PC-3 (cell line): ENCODE data around the gene CCDC158.

Experiments
- EZH2 ChIP-seq: fragments of 300-600 bp; sonication (generic); IDR thresholded peaks from one replicate; pipeline ENCODE4 v1.6.1; 2017; ENCODE audit warnings: antibody characterized with exemption, mild to moderate bottlenecking, low read length; ENCODE audit not compliant: unreplicated experiment
- EZH2phosphoT487 ChIP-seq: fragments of 300-600 bp; sonication (generic); IDR thresholded peaks from 2 replicates; pipeline ENCODE4 v1.6.1; 2018; ENCODE audit warnings: mild to moderate bottlenecking, antibody characterized with exemption, low read length, borderline replicate concordance
- TF ChIP-seq, protein P1 (sequence below): fragments of 300-600 bp; sonication (generic); conservative IDR thresholded peaks from 2 replicates; pipeline ENCODE4 v1.5.1; 2017; ENCODE audit warnings: antibody characterized with exemption, low read depth, mild to moderate bottlenecking, low read length

DNA sequence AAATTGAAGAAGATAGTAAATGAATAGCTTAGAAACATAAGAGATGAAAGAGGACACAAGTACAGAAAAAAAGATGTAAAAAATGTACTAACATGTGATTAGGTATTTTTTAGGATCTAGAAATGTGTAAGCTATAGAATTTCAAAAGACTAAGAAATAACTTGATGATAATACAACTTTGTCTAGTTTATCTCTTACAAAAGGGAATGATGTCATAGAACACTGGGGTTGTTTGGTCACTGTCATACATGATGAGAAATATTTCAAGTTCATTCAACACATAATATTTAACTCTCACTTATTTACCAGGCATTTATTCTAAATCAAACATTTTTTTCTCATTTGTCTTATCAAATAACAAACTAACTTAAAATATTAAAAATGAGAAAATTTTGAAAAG is 95.9 kb downstream of the CCDC158 start:
- TF ChIP-seq EZH2 (no peak), EZH2phosphoT487 (no peak)
- TF ChIP-seq, protein P1, sequence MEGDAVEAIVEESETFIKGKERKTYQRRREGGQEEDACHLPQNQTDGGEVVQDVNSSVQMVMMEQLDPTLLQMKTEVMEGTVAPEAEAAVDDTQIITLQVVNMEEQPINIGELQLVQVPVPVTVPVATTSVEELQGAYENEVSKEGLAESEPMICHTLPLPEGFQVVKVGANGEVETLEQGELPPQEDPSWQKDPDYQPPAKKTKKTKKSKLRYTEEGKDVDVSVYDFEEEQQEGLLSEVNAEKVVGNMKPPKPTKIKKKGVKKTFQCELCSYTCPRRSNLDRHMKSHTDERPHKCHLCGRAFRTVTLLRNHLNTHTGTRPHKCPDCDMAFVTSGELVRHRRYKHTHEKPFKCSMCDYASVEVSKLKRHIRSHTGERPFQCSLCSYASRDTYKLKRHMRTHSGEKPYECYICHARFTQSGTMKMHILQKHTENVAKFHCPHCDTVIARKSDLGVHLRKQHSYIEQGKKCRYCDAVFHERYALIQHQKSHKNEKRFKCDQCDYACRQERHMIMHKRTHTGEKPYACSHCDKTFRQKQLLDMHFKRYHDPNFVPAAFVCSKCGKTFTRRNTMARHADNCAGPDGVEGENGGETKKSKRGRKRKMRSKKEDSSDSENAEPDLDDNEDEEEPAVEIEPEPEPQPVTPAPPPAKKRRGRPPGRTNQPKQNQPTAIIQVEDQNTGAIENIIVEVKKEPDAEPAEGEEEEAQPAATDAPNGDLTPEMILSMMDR = no peak
